Neuron (in vitro differentiated cells): Measurements from ENCODE around the gene MAN2B1.
"Not testable (repeated sequence)": the region's sequence is repeated elsewhere in the genome, so short reads cannot be mapped to it uniquely, and the experiment has no call there.

ENCODE experiments used
- H2AFZ ChIP-seq: one replicate; pipeline ENCODE4 v1.6.1; 2013; ENCODE audit warnings: low read depth, mild to moderate bottlenecking, inconsistent platforms, low read length, moderate library complexity
- H3K27me3 ChIP-seq: one replicate; pipeline ENCODE4 v1.6.1; 2013; ENCODE audit warnings: low read length; ENCODE audit not compliant: insufficient read depth
- H3K36me3 ChIP-seq: one replicate; pipeline ENCODE4 v1.6.1; 2013; ENCODE audit warnings: low read length; ENCODE audit not compliant: insufficient read depth
- H3K4me1 ChIP-seq: one replicate; pipeline ENCODE4 v1.6.1; 2013; ENCODE audit warnings: low read length; ENCODE audit not compliant: insufficient read depth
- H3K4me3 ChIP-seq: 2 replicates; pipeline ENCODE4 v1.5.1; 2013; ENCODE audit warnings: mild to moderate bottlenecking, low read length, moderate library complexity
- H3K9me3 ChIP-seq: one replicate; pipeline ENCODE4 v1.6.1; 2013; ENCODE audit warnings: low read length

The MAN2B1 gene

GRCh38 chr19:12642506-12642905 lies 24.0 kb downstream of the MAN2B1 start:
- no peaks in the 10 kb centered on the region for H3K27me3 ChIP-seq
- H3K4me1 ChIP-seq = no peaks in the 10 kb centered on the region
- H3K9me3 ChIP-seq = peaks cover 17% of the 10 kb centered on the region
- peaks cover 6% of the 10 kb centered on the region for H3K36me3 ChIP-seq
- H2AFZ ChIP-seq = no peak overlapping the region
- no peak overlapping the region for H3K4me3 ChIP-seq

- Histone ChIP-seq H3K4me1 (no peaks in the 10 kb centered on the region), H3K4me3 (no peak overlapping the region), H2AFZ (no peak overlapping the region), H3K9me3 (peaks cover 15% of the 10 kb centered on the region), H3K36me3 (peaks cover 3% of the 10 kb centered on the region), H3K27me3 (no peaks in the 10 kb centered on the region)
Observed at GRCh38 chr19:12641456-12641855, 25.1 kb downstream of the MAN2B1 start.

GRCh38 chr19:12639901-12640613 lies 26.5 kb downstream of the MAN2B1 start:
- Histone ChIP-seq H3K36me3 (no peaks in the 10 kb centered on the region), H3K4me1 (no peaks in the 10 kb centered on the region), H3K27me3 (no peaks in the 10 kb centered on the region), H2AFZ (no peak overlapping the region), H3K9me3 (peaks cover 15% of the 10 kb centered on the region), H3K4me3 (no peak overlapping the region)

- Histone ChIP-seq H3K9me3 (peaks cover 15% of the 10 kb centered on the region), H3K27me3 (no peaks in the 10 kb centered on the region), H3K36me3 (no peaks in the 10 kb centered on the region), H3K4me1 (no peaks in the 10 kb centered on the region), H2AFZ (no peak overlapping the region), H3K4me3 (no peak overlapping the region)
Observed at GRCh38 chr19:12638611-12639182, 27.8 kb downstream of the MAN2B1 start.

GRCh38 chr19:12636631-12637030 lies 29.9 kb downstream of the MAN2B1 start:
- no peaks in the 10 kb centered on the region for H3K27me3 ChIP-seq
- no peak overlapping the region for H3K4me3 ChIP-seq
- no peaks in the 10 kb centered on the region for H3K4me1 ChIP-seq

GRCh38 chr19:12629215-12629614 lies 37.3 kb downstream of the MAN2B1 start:
- peaks cover 53% of the 10 kb centered on the region for H3K36me3 ChIP-seq
- no peak overlapping the region for H3K4me3 ChIP-seq
- H3K27me3 ChIP-seq = no peaks in the 10 kb centered on the region
- no peak overlapping the region for H2AFZ ChIP-seq
- peaks cover 55% of the 10 kb centered on the region for H3K9me3 ChIP-seq
- H3K4me1 ChIP-seq = no peaks in the 10 kb centered on the region

More at GRCh38 chr19:12636631-12637030, 29.9 kb downstream of the MAN2B1 start:
- peaks cover 9% of the 10 kb centered on the region for H3K9me3 ChIP-seq
- H3K36me3 ChIP-seq = no peaks in the 10 kb centered on the region
- no peak overlapping the region for H2AFZ ChIP-seq

- H3K4me3 ChIP-seq = no peak overlapping the region
- H3K36me3 ChIP-seq = peaks cover 60% of the 10 kb centered on the region
- peaks cover 58% of the 10 kb centered on the region for H3K9me3 ChIP-seq
- no peak overlapping the region for H2AFZ ChIP-seq
- no peaks in the 10 kb centered on the region for H3K4me1 ChIP-seq
- H3K27me3 ChIP-seq = no peaks in the 10 kb centered on the region
Observed at GRCh38 chr19:12628040-12629022, 38.2 kb downstream of the MAN2B1 start.

- Histone ChIP-seq H3K36me3 (peaks cover 62% of the 10 kb centered on the region), H3K4me3 (no peak overlapping the region)
Observed at GRCh38 chr19:12626958-12627357, 39.6 kb downstream of the MAN2B1 start.

GRCh38 chr19:12623361-12624031 lies 43.0 kb downstream of the MAN2B1 start:
- H3K4me1 ChIP-seq = no peaks in the 10 kb centered on the region
- H3K4me3 ChIP-seq = no peak overlapping the region
- H3K9me3 ChIP-seq = peaks cover 45% of the 10 kb centered on the region
- no peak overlapping the region for H2AFZ ChIP-seq
- H3K36me3 ChIP-seq = peaks cover 41% of the 10 kb centered on the region
- H3K27me3 ChIP-seq = no peaks in the 10 kb centered on the region

More at GRCh38 chr19:12626958-12627357, 39.6 kb downstream of the MAN2B1 start:
- peaks cover 63% of the 10 kb centered on the region for H3K9me3 ChIP-seq
- no peaks in the 10 kb centered on the region for H3K4me1 ChIP-seq
- no peaks in the 10 kb centered on the region for H3K27me3 ChIP-seq
- no peak overlapping the region for H2AFZ ChIP-seq

- Histone ChIP-seq H3K9me3 (peaks cover 34% of the 10 kb centered on the region), H3K36me3 (peaks cover 31% of the 10 kb centered on the region)
- not testable (repeated sequence) for H3K4me3 ChIP-seq, H3K4me1 ChIP-seq, H2AFZ ChIP-seq, H3K27me3 ChIP-seq
Observed at GRCh38 chr19:12621253-12622024, 45.1 kb downstream of the MAN2B1 start.

- Histone ChIP-seq H3K27me3 (no peaks in the 10 kb centered on the region), H3K4me3 (no peak overlapping the region), H3K4me1 (no peaks in the 10 kb centered on the region), H3K36me3 (peaks cover 32% of the 10 kb centered on the region), H2AFZ (no peak overlapping the region), H3K9me3 (peaks cover 23% of the 10 kb centered on the region)
Observed at GRCh38 chr19:12617646-12618045, 48.9 kb downstream of the MAN2B1 start.

GRCh38 chr19:12611361-12611699 lies 55.2 kb downstream of the MAN2B1 start:
- H3K4me1 ChIP-seq = peaks cover 6% of the 10 kb centered on the region
- peak overlapping the region; percentile 10 for H2AFZ ChIP-seq
- H3K27me3 ChIP-seq = no peaks in the 10 kb centered on the region
- peaks cover 7% of the 10 kb centered on the region for H3K9me3 ChIP-seq
- H3K36me3 ChIP-seq = peaks cover 39% of the 10 kb centered on the region
- H3K4me3 ChIP-seq = peak overlapping the region; percentile 72
